ENCODE results near the gene OR52L1.

DNA sequence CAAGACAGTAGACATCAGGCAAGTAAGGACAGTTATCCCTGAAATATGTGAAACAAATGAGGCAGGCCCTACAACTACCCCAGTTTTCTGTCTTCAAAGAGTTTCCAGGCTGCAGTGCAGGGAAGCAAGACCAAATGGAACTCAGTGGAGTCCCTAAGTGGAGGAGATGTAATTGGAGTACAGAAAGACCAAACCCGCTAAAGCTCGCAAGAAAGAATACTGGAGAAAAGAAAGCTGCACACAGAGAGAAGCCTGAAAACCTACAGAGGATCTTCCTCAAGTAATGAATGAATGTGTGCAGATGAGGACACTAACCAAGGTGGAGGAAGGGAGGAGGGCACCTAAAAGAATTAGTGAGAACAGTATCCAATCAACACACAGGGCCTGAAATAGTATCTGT lies 46.0 kb downstream of the OR52L1 start:
- TF ChIP-seq, protein P1, sequence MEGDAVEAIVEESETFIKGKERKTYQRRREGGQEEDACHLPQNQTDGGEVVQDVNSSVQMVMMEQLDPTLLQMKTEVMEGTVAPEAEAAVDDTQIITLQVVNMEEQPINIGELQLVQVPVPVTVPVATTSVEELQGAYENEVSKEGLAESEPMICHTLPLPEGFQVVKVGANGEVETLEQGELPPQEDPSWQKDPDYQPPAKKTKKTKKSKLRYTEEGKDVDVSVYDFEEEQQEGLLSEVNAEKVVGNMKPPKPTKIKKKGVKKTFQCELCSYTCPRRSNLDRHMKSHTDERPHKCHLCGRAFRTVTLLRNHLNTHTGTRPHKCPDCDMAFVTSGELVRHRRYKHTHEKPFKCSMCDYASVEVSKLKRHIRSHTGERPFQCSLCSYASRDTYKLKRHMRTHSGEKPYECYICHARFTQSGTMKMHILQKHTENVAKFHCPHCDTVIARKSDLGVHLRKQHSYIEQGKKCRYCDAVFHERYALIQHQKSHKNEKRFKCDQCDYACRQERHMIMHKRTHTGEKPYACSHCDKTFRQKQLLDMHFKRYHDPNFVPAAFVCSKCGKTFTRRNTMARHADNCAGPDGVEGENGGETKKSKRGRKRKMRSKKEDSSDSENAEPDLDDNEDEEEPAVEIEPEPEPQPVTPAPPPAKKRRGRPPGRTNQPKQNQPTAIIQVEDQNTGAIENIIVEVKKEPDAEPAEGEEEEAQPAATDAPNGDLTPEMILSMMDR (conservative IDR thresholded peaks at IDR 0.05; ENCODE audit: low read depth, low read length), result no peak
- TF ChIP-seq POLR2A (IDR thresholded peaks at IDR 0.05; ENCODE audit: low read depth, low read length), result no peak
- TF ChIP-seq RAD21 (IDR thresholded peaks at IDR 0.05; ENCODE audit: low read length), result no peak
- no peak for TF ChIP-seq BHLHE40 (IDR thresholded peaks at IDR 0.05; ENCODE audit: low read depth, low read length)
- TF ChIP-seq RCOR1 (IDR thresholded peaks at IDR 0.05; ENCODE audit: insufficient replicate concordance, low read length), result no peak
- no peak for TF ChIP-seq FOS (IDR thresholded peaks at IDR 0.05; ENCODE audit: low read depth, low read length)
- no peak for TF ChIP-seq MXI1 (IDR thresholded peaks at IDR 0.05; ENCODE audit: borderline replicate concordance, low read depth, low read length)
- no peak for TF ChIP-seq ELK1 (IDR thresholded peaks at IDR 0.05; ENCODE audit: borderline replicate concordance, low read depth, low read length)
- no peak for TF ChIP-seq CEBPB (IDR thresholded peaks at IDR 0.05; ENCODE audit: low read depth, low read length)
- TF ChIP-seq, protein P2, sequence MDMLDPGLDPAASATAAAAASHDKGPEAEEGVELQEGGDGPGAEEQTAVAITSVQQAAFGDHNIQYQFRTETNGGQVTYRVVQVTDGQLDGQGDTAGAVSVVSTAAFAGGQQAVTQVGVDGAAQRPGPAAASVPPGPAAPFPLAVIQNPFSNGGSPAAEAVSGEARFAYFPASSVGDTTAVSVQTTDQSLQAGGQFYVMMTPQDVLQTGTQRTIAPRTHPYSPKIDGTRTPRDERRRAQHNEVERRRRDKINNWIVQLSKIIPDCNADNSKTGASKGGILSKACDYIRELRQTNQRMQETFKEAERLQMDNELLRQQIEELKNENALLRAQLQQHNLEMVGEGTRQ (IDR thresholded peaks at IDR 0.05; ENCODE audit: low read depth, low read length), result no peak
- TF ChIP-seq RFX5 (IDR thresholded peaks at IDR 0.05; ENCODE audit: low read depth, low read length), result no peak
- no peak for TF ChIP-seq SMC3 (IDR thresholded peaks at IDR 0.05; ENCODE audit: low read depth, low read length)
- TF ChIP-seq MAFK (IDR thresholded peaks at IDR 0.05; ENCODE audit: low read depth, low read length), result no peak
- no peak for TF ChIP-seq CHD1 (IDR thresholded peaks at IDR 0.05; ENCODE audit: low read depth, low read length)

All from IMR-90 (cell line).